Muscle of leg (tissue), 11 donors: ENCODE measurements around the gene MALAT1. TPM values are rescaled to one million over a fixed set of nuclear protein-coding genes. Genes with fewer than 3 reads are reported as not detected.
"Not testable (repeated sequence)": the region's sequence is repeated elsewhere in the genome, so short reads cannot be mapped to it uniquely, and the experiment has no call there.

Source experiments
- DNase-seq: peaks from one replicate; pipeline ENCODE4 v3.0.0; 2013
- H3K27ac ChIP-seq: one replicate; pipeline ENCODE4 v1.5.1; 2013; ENCODE audit warnings: mild to moderate bottlenecking, low read length, control low read depth
- H3K27me3 ChIP-seq: one replicate; pipeline ENCODE4 v1.6.1; 2013; ENCODE audit warnings: low read length; ENCODE audit not compliant: control insufficient read depth, insufficient read depth
- H3K36me3 ChIP-seq: one replicate; pipeline ENCODE4 v1.6.1; 2013; ENCODE audit warnings: low read length; ENCODE audit not compliant: control insufficient read depth, insufficient read depth
- H3K4me1 ChIP-seq: one replicate; pipeline ENCODE4 v1.6.1; 2013; ENCODE audit warnings: low read length; ENCODE audit not compliant: control insufficient read depth, insufficient read depth
- H3K4me3 ChIP-seq: one replicate; pipeline ENCODE4 v1.5.1; 2013; ENCODE audit warnings: low read length, control low read depth
- H3K9me3 ChIP-seq: replicated peaks from 2 replicates; pipeline ENCODE4 v1.6.1; 2013; ENCODE audit warnings: low read depth, low read length; ENCODE audit not compliant: control insufficient read depth
- WGBS: methylation state at CpG from one replicate; pipeline ENCODE4 v1.1.5; 2013; ENCODE audit warnings: missing lambda C conversion rate; ENCODE audit not compliant: insufficient coverage; 5-methylcytosine and 5-hydroxymethylcytosine counted together
- polyA plus RNA-seq, 8 donors: library from polyadenylated mRNA; unstranded; fragments of 120-200 nt; gene quantifications; one replicate each; pipeline versions ENCODE4 v1.2.1 to v1.2.3, GENCODE V29; 2013; ENCODE audit warnings: inconsistent platforms in 1 of 8, low replicate concordance in 1 of 8; ENCODE audit not compliant: insufficient read length in 8 of 8, insufficient read depth in 1 of 8
- total RNA-seq: library from RNA; stranded (reverse); fragments of 120-200 nt; gene quantifications from one replicate; pipeline ENCODE4 v1.2.4, GENCODE V29; 2013

The MALAT1 gene
- total and polyA plus RNA-seq, 9 donors, result 135 to 4,773 (median 174) TPM

GRCh38 chr11:65518941-65519549 lies 20.2 kb downstream of the MALAT1 start:
- DNase-seq, H3K27ac ChIP-seq, H3K4me1 ChIP-seq, H3K9me3 ChIP-seq, H3K4me3 ChIP-seq, H3K36me3 ChIP-seq, H3K27me3 ChIP-seq: not testable (repeated sequence)
- WGBS, result 81% methylated on average over 3 of the region's 8 CpGs

GRCh38 chr11:65521777-65522521 lies 23.1 kb downstream of the MALAT1 start:
- not testable (repeated sequence) for H3K4me3 ChIP-seq, H3K27ac ChIP-seq, H3K27me3 ChIP-seq, DNase-seq, H3K9me3 ChIP-seq
- 55% methylated on average over 5 of the region's 20 CpGs for WGBS
- Histone ChIP-seq H3K4me1 (peaks cover 21% of the 10 kb centered on the region), H3K36me3 (peaks cover 15% of the 10 kb centered on the region)

- not testable (repeated sequence) for H3K27me3 ChIP-seq, DNase-seq, H3K9me3 ChIP-seq, H3K4me3 ChIP-seq, H3K27ac ChIP-seq
- Histone ChIP-seq H3K36me3 (peaks cover 21% of the 10 kb centered on the region), H3K4me1 (peaks cover 21% of the 10 kb centered on the region)
- WGBS, result no CpG with 5 or more reads among the region's 18 CpGs
Observed at GRCh38 chr11:65522718-65523630, 24.1 kb downstream of the MALAT1 start.

DNA sequence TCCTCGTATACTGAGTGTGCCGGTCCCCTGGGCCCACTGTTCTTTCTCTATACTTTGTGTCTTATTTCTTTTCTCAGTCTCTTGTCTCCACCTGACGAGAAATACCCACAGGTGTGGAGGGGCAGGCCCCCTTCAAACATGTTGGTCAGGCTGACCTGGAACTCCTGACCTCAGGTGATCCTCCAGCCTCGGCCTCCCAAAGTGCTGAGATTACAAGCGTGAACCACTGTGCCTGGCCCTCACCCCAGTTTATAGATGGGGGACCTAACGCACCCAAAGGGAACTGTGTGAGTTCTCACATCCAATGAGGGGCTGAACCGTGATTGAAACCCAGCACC lies 24.8 kb downstream of the MALAT1 start:
- H3K27me3 ChIP-seq, DNase-seq, H3K27ac ChIP-seq, H3K4me3 ChIP-seq, H3K9me3 ChIP-seq: not testable (repeated sequence)
- peaks cover 27% of the 10 kb centered on the region for H3K36me3 ChIP-seq
- 83% methylated on average over 5 of the region's 7 CpGs for WGBS
- H3K4me1 ChIP-seq, result peaks cover 21% of the 10 kb centered on the region

GRCh38 chr11:65524014-65524740 lies 25.3 kb downstream of the MALAT1 start:
- Histone ChIP-seq H3K27ac (peak overlapping the region; percentile 42), H3K36me3 (peaks cover 33% of the 10 kb centered on the region), H3K4me1 (peaks cover 21% of the 10 kb centered on the region), H3K27me3 (no peaks in the 10 kb centered on the region), H3K9me3 (no peaks in the 10 kb centered on the region), H3K4me3 (peak overlapping the region; percentile 22)
- DNase-seq, result peak; percentile 60
- WGBS, result 34% methylated on average over 8 of the region's 12 CpGs

DNA sequence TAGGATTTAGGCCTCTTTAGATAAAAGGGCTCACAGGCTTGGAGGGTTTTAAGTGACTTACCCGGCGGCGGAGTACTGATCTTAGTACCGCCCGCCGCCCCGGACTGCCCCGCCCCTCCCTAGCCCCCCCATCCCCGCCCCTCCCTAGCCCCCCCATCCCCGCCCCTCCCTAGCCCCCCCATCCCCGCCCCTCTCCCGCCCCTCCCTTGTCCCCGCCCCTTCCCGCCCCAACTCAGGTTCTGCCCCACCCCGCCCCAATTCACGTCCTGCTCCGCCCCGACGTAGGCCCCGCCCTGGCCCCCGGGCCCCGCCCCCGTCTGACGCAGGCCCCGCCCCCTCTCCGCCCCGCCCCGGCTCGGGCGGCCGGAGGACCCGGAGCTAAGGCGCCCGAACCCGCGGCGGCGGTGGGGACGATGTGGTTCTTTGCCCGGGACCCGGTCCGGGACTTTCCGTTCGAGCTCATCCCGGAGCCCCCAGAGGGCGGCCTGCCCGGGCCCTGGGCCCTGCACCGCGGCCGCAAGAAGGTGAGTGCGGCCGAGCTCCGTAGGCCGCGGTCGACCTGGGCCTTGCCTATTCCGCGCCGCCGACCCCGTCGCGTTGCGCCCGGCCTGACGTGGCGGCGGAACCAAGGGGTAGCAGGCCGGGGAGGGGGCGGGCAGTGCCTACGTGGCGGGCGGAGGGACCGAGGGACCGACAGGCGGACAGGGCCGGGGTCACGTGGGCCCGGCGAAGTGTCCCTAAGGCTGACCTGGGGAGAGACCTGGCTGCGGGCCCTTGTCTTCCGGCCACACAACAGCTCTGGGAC lies 26.1 kb downstream of the MALAT1 start, which contains the start of gene SCYL1:
TSS of gene SCYL1 (plus strand) at position 343 of the 805 bp plus-strand sequence. CDS start at position 414, 71 bp downstream.
- Histone ChIP-seq H3K4me1 (peaks cover 21% of the 10 kb centered on the region), H3K9me3 (no peaks in the 10 kb centered on the region), H3K4me3 (peak within 1 kb of the TSS; percentile 87), H3K27me3 (no peaks in the 10 kb centered on the region), H3K27ac (peak within 1 kb of the TSS; percentile 67), H3K36me3 (peaks cover 41% of the 10 kb centered on the region)
- peak; percentile 89 for DNase-seq
- WGBS, result under 1% methylated on average over 57 of the region's 82 CpGs

- no peaks in the 10 kb centered on the region for H3K27me3 ChIP-seq
- 49% methylated on average over 22 of the region's 31 CpGs for WGBS
- peak overlapping the region; percentile 67 for H3K27ac ChIP-seq
- DNase-seq, result no peak
- peaks cover 21% of the 10 kb centered on the region for H3K4me1 ChIP-seq
- H3K36me3 ChIP-seq, result peaks cover 49% of the 10 kb centered on the region
- no peaks in the 10 kb centered on the region for H3K9me3 ChIP-seq
- peak overlapping the region; percentile 87 for H3K4me3 ChIP-seq
Observed at GRCh38 chr11:65525546-65526480, 27.0 kb downstream of the MALAT1 start.

DNA sequence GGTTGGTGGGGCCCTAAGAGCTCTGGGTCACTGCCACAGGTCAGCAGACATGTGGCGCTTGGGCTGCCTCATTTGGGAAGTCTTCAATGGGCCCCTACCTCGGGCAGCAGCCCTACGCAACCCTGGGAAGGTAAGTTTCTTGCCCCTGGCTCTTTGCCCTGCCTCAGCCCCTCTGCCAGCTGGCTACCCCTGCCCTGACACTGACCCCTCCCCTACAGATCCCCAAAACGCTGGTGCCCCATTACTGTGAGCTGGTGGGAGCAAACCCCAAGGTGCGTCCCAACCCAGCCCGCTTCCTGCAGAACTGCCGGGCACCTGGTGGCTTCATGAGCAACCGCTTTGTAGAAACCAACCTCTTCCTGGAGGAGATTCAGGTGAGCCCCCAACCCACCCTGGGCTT lies 27.9 kb downstream of the MALAT1 start:
- peaks cover 59% of the 10 kb centered on the region for H3K36me3 ChIP-seq
- peaks cover 21% of the 10 kb centered on the region for H3K4me1 ChIP-seq
- H3K27ac ChIP-seq, result no peak overlapping the region
- no peak overlapping the region for H3K4me3 ChIP-seq
- H3K27me3 ChIP-seq, result no peaks in the 10 kb centered on the region
- 88% methylated on average over 7 of the region's 8 CpGs for WGBS
- H3K9me3 ChIP-seq, result no peaks in the 10 kb centered on the region
- DNase-seq, result no peak
